GM13976 (cell line): ENCODE measurements around the gene AP2A2.

Experiments
- DNase-seq: peaks from one replicate; pipeline ENCODE4 v3.0.0; 2012; ENCODE audit warnings: low spot score
- CTCF ChIP-seq: IDR thresholded peaks from 2 replicates; pipeline ENCODE4 v1.5.1; 2012; ENCODE audit warnings: borderline replicate concordance, mild to moderate bottlenecking; ENCODE audit not compliant: insufficient read depth; ENCODE audit errors: extremely low read depth, missing control alignments, control extremely low read depth
- in situ Hi-C: fragments of 300-500 bp; cut with MboI; formaldehyde crosslinking; loops from one replicate; pipeline ENCODE4 v1.12.0; 2022; ENCODE audit warnings: low sequenced_read_pairs, mixed read lengths, inconsistent platforms; ENCODE audit not compliant: unreplicated experiment

Gene AP2A2

GRCh38 chr11:1019321-1019910, 93.7 kb downstream of the AP2A2 start:
- DNase-seq = no peak
- no peak for TF ChIP-seq CTCF
- in situ Hi-C loops = no loop called here

GRCh38 chr11:1020211-1020905, 94.7 kb downstream of the AP2A2 start:
- no peak for TF ChIP-seq CTCF
- in situ Hi-C loops = no loop called here
- no peak for DNase-seq

GRCh38 chr11:1022411-1022810, 96.7 kb downstream of the AP2A2 start:
- no peak for TF ChIP-seq CTCF
- DNase-seq = no peak
- in situ Hi-C loops = no loop called here

- no peak for TF ChIP-seq CTCF
- in situ Hi-C loops = no loop called here
- no peak for DNase-seq
Observed at GRCh38 chr11:1022908-1023810, 97.5 kb downstream of the AP2A2 start.

DNA sequence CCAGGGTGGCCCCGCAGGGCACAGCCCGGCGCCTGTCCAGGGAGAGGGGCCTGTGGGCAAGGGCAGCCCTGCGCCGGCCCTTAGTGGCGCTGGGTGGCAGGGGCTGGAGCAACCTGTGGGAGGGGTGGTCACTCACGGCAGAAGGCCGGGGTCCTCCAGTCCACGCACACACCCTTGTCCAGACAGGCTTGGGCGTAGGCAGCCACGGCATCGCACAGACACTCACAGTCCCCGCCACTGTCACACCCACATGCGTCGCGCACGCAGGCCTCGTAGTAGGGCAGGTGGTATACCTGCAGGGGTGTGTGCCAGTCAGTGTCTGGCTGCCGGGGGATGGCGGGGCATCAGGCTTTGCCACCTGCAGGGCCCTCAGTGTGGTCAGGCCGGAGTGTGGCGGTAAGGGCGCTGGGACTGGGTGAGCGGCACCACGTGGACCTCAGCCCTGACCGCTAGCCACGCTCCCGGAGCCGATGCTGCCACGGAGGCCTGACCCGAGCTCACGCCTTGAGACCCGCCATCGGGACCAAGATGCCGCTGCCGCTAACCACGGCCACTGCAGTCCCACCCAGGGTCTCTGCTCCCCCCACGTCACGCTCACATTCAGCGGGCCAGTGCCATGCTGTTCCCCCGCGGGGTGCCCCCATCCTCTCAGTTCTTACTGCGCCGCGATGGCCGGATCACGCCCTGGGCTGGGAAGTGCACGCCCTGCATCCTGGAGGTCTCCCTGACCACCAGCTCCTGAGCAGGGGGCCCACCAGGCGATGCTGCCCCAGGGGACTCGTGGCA, 98.3 kb downstream of the AP2A2 start:
- DNase-seq = no peak
- no peak for TF ChIP-seq CTCF
- in situ Hi-C loops = no loop called here
